ENCODE results near the gene RASGRP2.

Gene RASGRP2

GRCh38 chr11:64715110-64715509 lies 28.8 kb downstream of the RASGRP2 start:
- ATAC-seq: no peak
- TF ChIP-seq ZFP3 (CRISPR knock-in tag; IDR thresholded peaks at IDR 0.05) (no peak), GLIS3 (CRISPR knock-in tag; IDR thresholded peaks at IDR 0.05) (no peak), ZNF70 (CRISPR knock-in tag; IDR thresholded peaks at IDR 0.05) (no peak), TCF4 (CRISPR knock-in tag; IDR thresholded peaks at IDR 0.05; ENCODE audit: borderline replicate concordance) (no peak), TOX (CRISPR knock-in tag; IDR thresholded peaks at IDR 0.05; ENCODE audit: borderline replicate concordance) (no peak), PATZ1 (CRISPR knock-in tag; IDR thresholded peaks at IDR 0.05; ENCODE audit: borderline replicate concordance) (no peak), SNAI2 (CRISPR knock-in tag; IDR thresholded peaks at IDR 0.05) (no peak), RARB (CRISPR knock-in tag; IDR thresholded peaks at IDR 0.05) (no peak), ZC3H10 (CRISPR knock-in tag; IDR thresholded peaks at IDR 0.05) (no peak), TSHZ2 (CRISPR knock-in tag; IDR thresholded peaks at IDR 0.05) (no peak), CSDC2 (CRISPR knock-in tag; IDR thresholded peaks at IDR 0.05) (no peak)

GRCh38 chr11:64714666-64715065 lies 29.3 kb downstream of the RASGRP2 start:
- TF ChIP-seq CSRNP3 (CRISPR knock-in tag; IDR thresholded peaks at IDR 0.05) (no peak), BACH2 (CRISPR knock-in tag; IDR thresholded peaks at IDR 0.05; ENCODE audit: borderline replicate concordance) (no peak), RARB (CRISPR knock-in tag; IDR thresholded peaks at IDR 0.05) (no peak), TCF4 (CRISPR knock-in tag; IDR thresholded peaks at IDR 0.05; ENCODE audit: borderline replicate concordance) (no peak), CSDC2 (CRISPR knock-in tag; IDR thresholded peaks at IDR 0.05) (no peak), OSR1 (CRISPR knock-in tag; IDR thresholded peaks at IDR 0.05) (no peak), ZNF70 (CRISPR knock-in tag; IDR thresholded peaks at IDR 0.05) (no peak), POU6F1 (CRISPR knock-in tag; IDR thresholded peaks at IDR 0.05; ENCODE audit: borderline replicate concordance, low read depth) (no peak), SNAI2 (CRISPR knock-in tag; IDR thresholded peaks at IDR 0.05) (no peak), ISL1 (CRISPR knock-in tag; IDR thresholded peaks at IDR 0.05) (no peak)
- ATAC-seq: no peak

- TF ChIP-seq GLIS3 (CRISPR knock-in tag; IDR thresholded peaks at IDR 0.05) (no peak), ZFP30 (CRISPR knock-in tag; IDR thresholded peaks at IDR 0.05) (no peak), TOX (CRISPR knock-in tag; IDR thresholded peaks at IDR 0.05; ENCODE audit: borderline replicate concordance) (no peak)
- ATAC-seq: no peak
Measured at GRCh38 chr11:64713781-64714363, 30.1 kb downstream of the RASGRP2 start.

- ATAC-seq: no peak
- TF ChIP-seq ESRRG (CRISPR knock-in tag; IDR thresholded peaks at IDR 0.05) (no peak), SNAI2 (CRISPR knock-in tag; IDR thresholded peaks at IDR 0.05) (no peak), TCF4 (CRISPR knock-in tag; IDR thresholded peaks at IDR 0.05; ENCODE audit: borderline replicate concordance) (no peak), RARB (CRISPR knock-in tag; IDR thresholded peaks at IDR 0.05) (no peak), ARNTL (CRISPR knock-in tag; IDR thresholded peaks at IDR 0.05; ENCODE audit: borderline replicate concordance, low read depth) (no peak), CSRNP3 (CRISPR knock-in tag; IDR thresholded peaks at IDR 0.05) (no peak), TOX (CRISPR knock-in tag; IDR thresholded peaks at IDR 0.05; ENCODE audit: borderline replicate concordance) (no peak), ZFP30 (CRISPR knock-in tag; IDR thresholded peaks at IDR 0.05) (no peak), ZNF8 (CRISPR knock-in tag; IDR thresholded peaks at IDR 0.05) (no peak), TSHZ2 (CRISPR knock-in tag; IDR thresholded peaks at IDR 0.05) (no peak), ZC3H10 (CRISPR knock-in tag; IDR thresholded peaks at IDR 0.05) (no peak)
Measured at GRCh38 chr11:64713016-64713707, 30.8 kb downstream of the RASGRP2 start.

Data from SK-N-SH treated with all-trans-retinoic acid at 6 μM for 48 hours (cell line).